Smooth muscle cell (in vitro differentiated cells): ENCODE results near the gene ATXN2. TPM values are rescaled to one million over a fixed set of nuclear protein-coding genes. Genes with fewer than 3 reads are reported as not detected.

Source experiments
- DNase-seq: peaks from one replicate; lab custom pipeline; 2025; ENCODE audit not compliant: unreplicated experiment; lab: John Stamatoyannopoulos, UW
- H2AFZ ChIP-seq: fragments of 200-600 bp; sonication (generic); 2 replicates; pipeline ENCODE4 v1.6.0; 2016; ENCODE audit warnings: antibody characterized with exemption, low read depth, mild to moderate bottlenecking
- H3F3A ChIP-seq: fragments of 200-600 bp; sonication (generic); 2 replicates; pipeline ENCODE4 v1.6.0; 2017; ENCODE audit warnings: antibody characterized with exemption, low read depth
- H3K27ac ChIP-seq: fragments of 200-600 bp; sonication (generic); 2 replicates; pipeline ENCODE4 v1.5.1; 2016; ENCODE audit warnings: low read depth, mild to moderate bottlenecking
- H3K27me3 ChIP-seq: fragments of 200-600 bp; sonication (generic); 2 replicates; pipeline ENCODE4 v1.6.1; 2016; ENCODE audit warnings: low read depth, mild to moderate bottlenecking
- H3K36me3 ChIP-seq: fragments of 200-600 bp; sonication (generic); 2 replicates; pipeline ENCODE4 v1.5.1; 2016; ENCODE audit warnings: low read depth
- H3K4me1 ChIP-seq: fragments of 200-600 bp; sonication (generic); 2 replicates; pipeline ENCODE4 v1.5.1; 2016; ENCODE audit warnings: low read depth
- H3K4me2 ChIP-seq: fragments of 200-600 bp; sonication (generic); 2 replicates; pipeline ENCODE4 v1.6.0; 2016; ENCODE audit warnings: mild to moderate bottlenecking
- H3K4me3 ChIP-seq: fragments of 200-600 bp; sonication (generic); 2 replicates; pipeline ENCODE4 v1.5.1; 2016; ENCODE audit warnings: mild to moderate bottlenecking
- H3K79me2 ChIP-seq: fragments of 200-600 bp; sonication (generic); 2 replicates; pipeline ENCODE4 v1.6.0; 2016; ENCODE audit warnings: low read depth, mild to moderate bottlenecking
- H3K9ac ChIP-seq: fragments of 200-600 bp; sonication (generic); 2 replicates; pipeline ENCODE4 v1.6.0; 2016; ENCODE audit warnings: low read depth
- H3K9me3 ChIP-seq: fragments of 200-600 bp; sonication (generic); replicated peaks from 2 replicates; pipeline ENCODE4 v1.5.1; 2016; ENCODE audit warnings: low read depth
- H4K20me1 ChIP-seq: fragments of 200-600 bp; sonication (generic); 2 replicates; pipeline ENCODE4 v1.6.0; 2016; ENCODE audit warnings: low read depth
- WGBS: methylation state at CpG from one replicate; pipeline ENCODE4 v1.1.7; 2016; ENCODE audit warnings: low lambda C conversion rate; 5-methylcytosine and 5-hydroxymethylcytosine counted together
- polyA plus RNA-seq: library from polyadenylated mRNA; unstranded; fragments of >200 nt; fragmentation: Nextera tagmentation; extraction: Ambion mirVana; gene quantifications from 2 replicates; pipeline ENCODE4 v1.2.1, GENCODE V29; 2016
- total RNA-seq: library from RNA; depleted of rRNA; stranded (reverse); fragments of >200 nt; gene quantifications from 2 replicates; pipeline ENCODE4 v1.2.3, GENCODE V29; 2014
- TF ChIP-seq, protein P1 (sequence below): fragments of 200-600 bp; sonication (generic); IDR thresholded peaks from 2 replicates; pipeline ENCODE4 v1.5.1; 2017; ENCODE audit warnings: borderline replicate concordance, mild to moderate bottlenecking, antibody characterized with exemption; ENCODE audit not compliant: insufficient read depth, poor library complexity, severe bottlenecking

ATXN2 gene
- total and polyA plus RNA-seq, 2 experiments from 2014 or later, result 29.3 to 39.6 TPM

DNA sequence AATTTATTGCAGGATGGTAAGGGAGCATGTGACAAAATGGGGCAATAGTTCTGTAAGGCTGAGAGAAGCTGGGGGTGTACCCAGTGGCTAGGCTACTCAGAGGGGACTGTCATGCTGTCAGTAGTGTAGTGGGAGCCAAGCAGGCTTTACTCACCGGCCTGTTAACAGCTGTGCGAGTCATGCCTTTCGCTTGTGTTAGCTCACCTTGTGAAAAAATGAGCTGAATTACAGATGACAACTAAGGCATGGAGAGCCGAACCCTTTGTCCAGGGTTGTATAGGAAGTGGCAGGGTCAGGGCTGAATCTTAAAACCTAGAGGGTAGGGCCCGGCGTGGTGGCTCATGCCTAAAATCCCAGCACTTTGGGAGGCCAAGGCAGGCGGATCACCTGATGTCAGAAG is 155.5 kb downstream of the ATXN2 start:
- Histone ChIP-seq H4K20me1 (peaks cover 81% of the 10 kb centered on the region), H3K79me2 (peaks cover 40% of the 10 kb centered on the region), H3K4me2 (no peak overlapping the region), H2AFZ (no peak overlapping the region), H3K4me3 (no peak overlapping the region), H3K27ac (peak overlapping the region; percentile 71), H3K36me3 (no peaks in the 10 kb centered on the region), H3K4me1 (peaks cover 15% of the 10 kb centered on the region), H3K9ac (no peak overlapping the region), H3K9me3 (no peaks in the 10 kb centered on the region), H3K27me3 (no peaks in the 10 kb centered on the region), H3F3A (peaks cover 37% of the 10 kb centered on the region)
- TF ChIP-seq, protein P1, sequence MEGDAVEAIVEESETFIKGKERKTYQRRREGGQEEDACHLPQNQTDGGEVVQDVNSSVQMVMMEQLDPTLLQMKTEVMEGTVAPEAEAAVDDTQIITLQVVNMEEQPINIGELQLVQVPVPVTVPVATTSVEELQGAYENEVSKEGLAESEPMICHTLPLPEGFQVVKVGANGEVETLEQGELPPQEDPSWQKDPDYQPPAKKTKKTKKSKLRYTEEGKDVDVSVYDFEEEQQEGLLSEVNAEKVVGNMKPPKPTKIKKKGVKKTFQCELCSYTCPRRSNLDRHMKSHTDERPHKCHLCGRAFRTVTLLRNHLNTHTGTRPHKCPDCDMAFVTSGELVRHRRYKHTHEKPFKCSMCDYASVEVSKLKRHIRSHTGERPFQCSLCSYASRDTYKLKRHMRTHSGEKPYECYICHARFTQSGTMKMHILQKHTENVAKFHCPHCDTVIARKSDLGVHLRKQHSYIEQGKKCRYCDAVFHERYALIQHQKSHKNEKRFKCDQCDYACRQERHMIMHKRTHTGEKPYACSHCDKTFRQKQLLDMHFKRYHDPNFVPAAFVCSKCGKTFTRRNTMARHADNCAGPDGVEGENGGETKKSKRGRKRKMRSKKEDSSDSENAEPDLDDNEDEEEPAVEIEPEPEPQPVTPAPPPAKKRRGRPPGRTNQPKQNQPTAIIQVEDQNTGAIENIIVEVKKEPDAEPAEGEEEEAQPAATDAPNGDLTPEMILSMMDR, result no peak
- no peak for DNase-seq
- WGBS, result 78% methylated on average over 7 of the region's 7 CpGs

DNA sequence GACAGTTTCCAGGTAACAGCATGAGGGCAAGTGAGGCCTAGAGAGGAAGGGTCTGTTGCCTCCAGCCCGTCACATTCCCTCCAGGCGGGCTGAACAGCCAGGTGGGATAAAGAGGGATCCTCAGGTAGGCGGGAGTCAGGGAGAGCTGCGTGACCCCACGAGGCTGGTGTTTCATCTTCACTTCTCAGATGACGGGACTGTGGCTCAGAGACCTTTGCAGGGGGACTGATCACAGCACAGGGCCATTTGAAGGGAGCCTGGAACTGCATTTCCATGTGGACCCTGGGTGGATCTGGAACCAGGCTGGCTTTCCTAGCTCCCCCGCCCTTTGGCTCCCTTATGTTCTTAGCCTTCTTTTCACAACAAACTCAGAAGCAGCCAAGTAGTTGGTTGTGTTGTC is 156.0 kb downstream of the ATXN2 start:
- H4K20me1 ChIP-seq, result peaks cover 83% of the 10 kb centered on the region
- H2AFZ ChIP-seq, result no peak overlapping the region
- H3K9ac ChIP-seq, result no peak overlapping the region

DNA sequence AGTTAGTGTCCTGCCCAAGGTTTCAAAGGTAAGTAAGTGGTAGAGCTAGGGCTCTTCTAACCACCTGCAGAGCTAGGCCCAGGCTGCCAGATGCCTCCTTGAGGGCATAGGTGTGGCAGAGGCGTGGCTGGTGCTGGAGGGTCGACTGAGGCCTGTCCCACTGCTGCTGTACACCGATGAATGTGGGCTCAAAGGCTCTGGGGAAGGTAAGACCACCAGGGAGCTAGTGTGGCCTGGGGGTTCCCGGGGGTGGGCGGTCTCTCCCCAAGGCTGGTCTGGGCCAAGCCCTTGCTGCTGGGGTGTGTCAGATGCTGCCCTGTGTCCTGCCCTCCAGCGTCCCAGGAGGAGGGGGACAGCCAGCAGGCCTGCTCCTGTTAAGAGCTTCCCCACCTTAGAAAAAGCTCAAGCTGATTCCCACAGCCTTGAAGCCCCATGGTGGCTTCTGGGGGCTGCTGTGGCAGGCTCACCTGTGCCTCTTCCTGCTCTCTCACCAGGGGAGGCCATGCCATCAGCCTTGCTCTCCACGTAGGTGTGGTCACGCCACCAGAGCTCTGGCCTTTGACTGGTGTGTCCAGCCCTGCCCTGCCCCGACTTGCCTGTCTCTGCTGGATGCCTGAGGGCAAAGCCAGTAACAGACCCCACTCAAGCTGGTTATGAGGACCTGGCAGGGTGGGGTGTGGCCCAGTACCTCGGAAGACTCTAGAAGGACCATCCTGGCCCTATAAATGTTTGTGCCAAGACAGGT is 156.6 kb downstream of the ATXN2 start:
- WGBS, result 91% methylated on average over 8 of the region's 10 CpGs
- peaks cover 15% of the 10 kb centered on the region for H3K4me1 ChIP-seq
- peaks cover 90% of the 10 kb centered on the region for H4K20me1 ChIP-seq

More for the DNA sequence above, 156.0 kb downstream of the ATXN2 start:
- no peaks in the 10 kb centered on the region for H3K36me3 ChIP-seq
- WGBS, result 93% methylated on average over 7 of the region's 7 CpGs
- H3K4me3 ChIP-seq, result no peak overlapping the region
- TF ChIP-seq, protein P1, result no peak
- peaks cover 40% of the 10 kb centered on the region for H3K79me2 ChIP-seq
- H3K27me3 ChIP-seq, result no peaks in the 10 kb centered on the region
- H3F3A ChIP-seq, result peaks cover 35% of the 10 kb centered on the region
- DNase-seq, result no peak
- no peaks in the 10 kb centered on the region for H3K9me3 ChIP-seq
- peaks cover 15% of the 10 kb centered on the region for H3K4me1 ChIP-seq
- no peak overlapping the region for H3K4me2 ChIP-seq
- H3K27ac ChIP-seq, result peak overlapping the region; percentile 71

More for the DNA sequence above, 156.6 kb downstream of the ATXN2 start:
- H3K9ac ChIP-seq, result no peak overlapping the region
- peaks cover 40% of the 10 kb centered on the region for H3K79me2 ChIP-seq
- peak overlapping the region; percentile 71 for H3K27ac ChIP-seq
- no peaks in the 10 kb centered on the region for H3K36me3 ChIP-seq
- no peak overlapping the region for H3K4me3 ChIP-seq
- no peaks in the 10 kb centered on the region for H3K27me3 ChIP-seq
- H3K9me3 ChIP-seq, result no peaks in the 10 kb centered on the region
- no peak for DNase-seq
- TF ChIP-seq, protein P1, result no peak
- H3K4me2 ChIP-seq, result no peak overlapping the region
- no peak overlapping the region for H2AFZ ChIP-seq
- peaks cover 35% of the 10 kb centered on the region for H3F3A ChIP-seq
